Measurements from ENCODE around the gene MAL.

DNA sequence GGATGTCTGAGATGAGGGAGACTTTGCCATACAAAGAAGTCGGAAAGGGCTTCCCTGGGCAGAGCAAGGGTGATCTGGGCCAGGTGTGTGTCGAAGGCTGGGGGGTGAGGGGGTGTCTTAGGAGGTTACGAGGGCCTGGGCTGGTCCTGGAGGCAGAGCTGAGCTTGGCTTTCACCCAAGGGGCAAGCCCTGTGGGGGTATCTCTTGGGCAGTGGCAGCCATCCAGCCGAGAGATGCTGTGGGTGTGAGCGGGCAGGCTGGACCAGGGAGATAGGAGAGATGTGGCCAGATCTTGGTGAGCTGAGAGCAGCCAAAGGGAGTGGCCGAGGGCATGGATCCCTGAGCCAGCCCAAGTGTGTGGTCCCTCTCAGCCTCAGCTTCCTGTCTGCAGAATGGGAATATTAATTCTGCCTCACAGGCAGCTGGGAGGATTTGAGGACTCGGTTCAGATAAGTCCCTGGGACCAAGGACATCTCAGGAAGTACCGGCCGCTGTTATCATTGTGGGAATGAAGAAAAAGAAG lies 33.0 kb downstream of the MAL start:
- TF ChIP-seq EZH2 (IDR thresholded peaks at IDR 0.05; ENCODE audit: insufficient read depth, poor library complexity, severe bottlenecking) (no peak), EZH2phosphoT487 (IDR thresholded peaks at IDR 0.05; ENCODE audit: insufficient read depth, low read depth) (no peak)
